AG20443 (cell line): ENCODE results near the gene ANO6.
A peak's percentile ranks its signal among the peaks of the same experiment; 100 is the strongest.
"Not testable (repeated sequence)": the region's sequence is repeated elsewhere in the genome, so short reads cannot be mapped to it uniquely, and the experiment has no call there.

Experiments used
- DNase-seq: peaks from one replicate; pipeline ENCODE4 v3.0.0; 2012; ENCODE audit warnings: low spot score, mixed read lengths

Gene ANO6

DNA sequence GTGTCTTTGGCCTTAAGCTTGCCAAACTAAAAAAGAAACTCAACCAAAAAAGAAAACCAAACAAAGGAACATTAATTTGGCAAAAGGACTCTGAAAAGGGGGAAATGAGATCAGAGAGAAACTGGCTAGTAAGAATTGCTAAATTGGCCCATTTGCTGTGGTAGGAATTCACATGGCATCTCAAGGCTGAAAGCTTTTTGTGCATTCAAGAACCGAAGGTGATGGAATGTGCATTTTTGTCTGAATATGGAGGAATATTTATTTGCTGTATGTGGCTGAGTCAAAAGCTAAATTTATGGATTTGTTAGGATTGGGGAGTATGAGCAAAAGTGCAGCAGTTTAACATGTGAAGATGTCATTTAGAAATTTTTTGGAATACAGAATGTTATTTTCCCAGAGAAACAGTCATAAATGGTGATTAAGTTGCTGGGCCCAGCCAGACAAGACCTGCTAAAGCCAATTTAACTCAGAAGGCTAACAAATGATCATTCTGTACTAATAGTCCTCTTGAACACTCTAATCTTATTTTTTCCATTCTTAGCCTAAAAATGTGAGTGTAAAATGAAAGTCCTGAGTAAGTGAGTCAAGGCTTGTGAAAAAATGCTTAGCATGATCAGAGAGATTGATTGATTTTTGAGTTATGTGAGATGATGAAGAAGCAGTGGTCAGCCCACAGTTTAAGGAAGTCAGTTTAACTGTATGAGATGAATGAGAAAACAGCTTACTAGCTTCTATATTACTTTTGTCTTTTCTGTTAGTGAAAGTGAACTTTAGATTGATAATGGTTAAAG, 94.1 kb downstream of the ANO6 start:
- DNase-seq, result peak; percentile 45

DNA sequence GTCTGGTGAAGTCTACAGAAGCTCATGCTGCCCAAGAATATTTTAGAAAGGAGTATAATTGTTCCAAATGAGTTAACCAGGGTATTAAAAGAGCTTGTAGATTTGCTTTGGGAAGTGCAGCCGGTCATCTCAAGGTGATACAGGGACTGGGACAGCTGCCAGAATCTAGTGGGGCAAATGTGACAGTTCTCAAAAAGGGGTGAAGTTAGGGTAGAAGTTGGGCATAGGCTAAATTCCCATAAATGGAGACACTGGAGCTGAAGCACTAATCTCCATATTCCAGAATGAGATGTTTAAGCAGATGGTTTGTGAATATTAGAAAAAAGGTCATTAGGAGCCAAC, 94.7 kb downstream of the ANO6 start:
- no peak for DNase-seq

DNA sequence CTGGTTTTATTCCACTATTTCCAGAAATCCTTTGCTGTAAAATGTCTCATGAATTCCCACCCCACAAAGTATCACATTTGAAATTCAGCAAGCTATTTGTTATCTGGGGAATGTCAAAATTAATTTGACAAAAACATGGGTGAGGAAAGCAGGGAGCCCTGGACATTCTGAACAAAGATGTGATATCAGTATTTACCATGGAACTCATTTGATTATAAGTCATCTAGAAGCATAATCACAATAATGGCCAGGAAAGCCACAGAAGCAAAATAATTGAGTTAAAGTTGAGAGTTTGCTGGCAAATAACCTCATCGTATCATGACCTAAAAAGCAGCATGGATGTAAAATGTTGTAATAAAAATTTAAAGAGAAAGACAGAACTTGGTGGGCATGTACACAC, 96.1 kb downstream of the ANO6 start:
- no peak for DNase-seq

DNA sequence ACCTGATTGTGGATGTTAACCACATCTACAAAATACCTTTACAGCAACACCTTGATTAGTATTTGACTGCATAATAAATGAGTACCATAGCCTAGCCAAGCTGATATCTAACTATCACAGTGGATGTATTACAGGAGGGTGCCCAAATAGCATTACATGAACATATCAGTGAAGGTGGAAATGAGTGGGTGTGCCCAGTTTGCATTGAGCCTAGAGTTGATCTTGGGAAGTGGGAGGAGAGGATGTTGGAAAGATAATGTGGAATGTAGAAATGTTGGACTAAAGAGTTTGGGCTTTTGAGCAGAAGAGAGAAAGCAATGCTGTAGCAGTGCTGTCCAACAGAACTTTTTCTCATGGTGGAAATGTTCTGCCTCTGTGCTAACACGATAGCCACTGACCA, 98.9 kb downstream of the ANO6 start:
- no peak for DNase-seq

DNA sequence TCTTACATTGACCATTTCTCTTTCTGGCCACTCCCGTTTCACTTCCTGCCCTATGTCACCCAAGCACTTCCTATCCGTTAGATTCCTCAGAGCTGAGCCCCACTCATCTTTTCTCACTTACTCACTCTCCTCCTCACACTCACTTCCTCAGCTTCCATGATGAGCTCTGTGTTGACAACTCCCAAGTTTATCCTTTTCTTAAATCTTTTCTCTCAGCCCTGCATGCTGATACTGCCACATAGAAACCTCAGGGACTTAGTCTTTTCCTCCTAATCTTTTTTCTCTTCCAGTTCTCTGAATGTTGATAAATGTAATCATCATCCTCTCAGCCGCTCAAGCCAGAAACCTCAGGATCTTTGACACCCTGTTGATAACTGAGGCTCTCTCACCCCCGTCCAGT, 99.6 kb downstream of the ANO6 start:
- no peak for DNase-seq

DNA sequence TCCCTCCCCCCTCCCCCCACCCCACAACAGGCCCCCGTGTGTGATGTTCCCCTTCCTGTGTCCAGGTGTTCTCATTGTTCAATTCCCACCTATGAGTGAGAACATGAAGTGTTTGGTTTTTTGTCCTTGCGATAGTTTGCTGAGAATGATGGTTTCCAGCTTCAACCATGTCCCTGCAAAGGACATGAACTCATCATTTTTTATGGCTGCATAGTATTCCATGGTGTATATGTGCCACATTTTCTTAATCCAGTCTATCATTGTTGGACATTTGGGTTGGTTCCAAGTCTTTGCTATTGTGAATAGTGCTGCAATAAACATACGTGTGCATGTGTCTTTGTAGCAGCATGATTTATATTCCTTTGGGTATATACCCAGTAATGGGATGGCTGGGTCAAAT, 101.4 kb downstream of the ANO6 start:
- DNase-seq, result not testable (repeated sequence)

- no peak for DNase-seq
Observed at GRCh38 chr12:45322810-45323209, 106.9 kb downstream of the ANO6 start.

DNA sequence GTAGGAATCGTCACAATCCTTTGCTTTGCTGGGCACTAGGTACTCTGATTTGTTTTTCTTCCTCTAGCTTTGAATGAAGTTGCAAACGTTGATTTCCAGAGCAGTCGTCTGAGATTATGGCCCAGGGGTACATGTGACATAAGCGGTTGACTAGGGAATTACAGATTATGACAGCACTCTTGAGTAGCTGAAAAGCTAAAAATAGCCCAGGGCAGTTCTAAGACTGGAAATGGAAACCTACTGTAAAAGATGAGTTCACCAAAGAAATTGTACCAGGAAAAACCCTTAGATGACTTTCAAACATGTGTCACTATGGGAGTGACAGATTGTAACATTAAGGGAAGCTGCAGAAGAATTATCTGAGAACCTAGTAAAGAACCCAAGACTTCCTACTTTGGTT, 108.5 kb downstream of the ANO6 start:
- no peak for DNase-seq

- DNase-seq, result no peak
Observed at GRCh38 chr12:45326358-45326975, 110.6 kb downstream of the ANO6 start.

DNA sequence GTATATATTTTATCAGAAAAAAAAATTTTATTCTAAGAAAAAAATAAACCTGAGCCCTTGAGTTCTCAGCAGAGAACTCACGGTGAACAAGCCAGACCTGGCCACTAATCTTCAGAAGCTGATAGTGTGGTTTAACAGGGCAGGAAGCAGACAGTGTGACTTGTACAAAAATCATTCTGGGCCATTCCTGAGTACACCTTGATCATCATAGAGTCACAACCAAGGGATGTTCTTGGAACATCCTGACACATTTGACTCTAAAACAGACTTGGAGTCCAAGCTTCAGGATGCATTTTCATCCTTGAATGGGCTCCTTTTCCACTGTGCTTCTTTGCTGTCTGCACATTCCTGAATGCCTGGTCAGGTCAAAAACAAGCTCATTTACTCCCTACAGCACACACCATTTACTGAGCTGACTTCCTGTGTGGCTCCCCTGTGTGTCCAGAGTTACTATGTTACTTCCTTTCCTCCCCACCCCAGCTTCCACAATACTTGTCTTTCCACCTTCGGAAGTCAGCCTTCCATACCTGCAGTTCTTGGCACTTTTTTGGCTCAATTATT, 112.0 kb downstream of the ANO6 start:
- no peak for DNase-seq

GRCh38 chr12:45329238-45329637, 113.3 kb downstream of the ANO6 start:
- DNase-seq, result no peak

- DNase-seq, result no peak
Observed at GRCh38 chr12:45329702-45330101, 113.8 kb downstream of the ANO6 start.

- DNase-seq, result no peak
Observed at GRCh38 chr12:45331552-45331951, 115.7 kb downstream of the ANO6 start.

GRCh38 chr12:45334396-45334795, 118.5 kb downstream of the ANO6 start:
- no peak for DNase-seq

DNA sequence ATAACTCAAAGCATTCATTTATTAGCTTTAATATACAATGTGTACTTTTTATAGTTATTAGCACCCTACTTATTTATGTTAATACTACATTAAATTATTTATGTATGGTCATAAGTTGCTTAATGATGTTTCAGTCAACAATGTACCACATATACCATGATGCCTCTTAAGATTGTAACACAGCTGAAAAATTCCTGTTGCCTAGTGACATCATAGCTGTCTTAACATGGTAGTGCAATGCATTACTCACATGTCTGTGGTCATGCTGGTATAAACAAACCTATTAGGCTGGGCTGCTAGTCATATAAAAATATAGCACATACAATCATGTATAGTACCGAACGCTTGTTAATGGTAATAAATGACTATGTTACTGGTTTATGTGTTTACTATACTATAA, 120.4 kb downstream of the ANO6 start:
- DNase-seq, result peak; percentile 20

DNA sequence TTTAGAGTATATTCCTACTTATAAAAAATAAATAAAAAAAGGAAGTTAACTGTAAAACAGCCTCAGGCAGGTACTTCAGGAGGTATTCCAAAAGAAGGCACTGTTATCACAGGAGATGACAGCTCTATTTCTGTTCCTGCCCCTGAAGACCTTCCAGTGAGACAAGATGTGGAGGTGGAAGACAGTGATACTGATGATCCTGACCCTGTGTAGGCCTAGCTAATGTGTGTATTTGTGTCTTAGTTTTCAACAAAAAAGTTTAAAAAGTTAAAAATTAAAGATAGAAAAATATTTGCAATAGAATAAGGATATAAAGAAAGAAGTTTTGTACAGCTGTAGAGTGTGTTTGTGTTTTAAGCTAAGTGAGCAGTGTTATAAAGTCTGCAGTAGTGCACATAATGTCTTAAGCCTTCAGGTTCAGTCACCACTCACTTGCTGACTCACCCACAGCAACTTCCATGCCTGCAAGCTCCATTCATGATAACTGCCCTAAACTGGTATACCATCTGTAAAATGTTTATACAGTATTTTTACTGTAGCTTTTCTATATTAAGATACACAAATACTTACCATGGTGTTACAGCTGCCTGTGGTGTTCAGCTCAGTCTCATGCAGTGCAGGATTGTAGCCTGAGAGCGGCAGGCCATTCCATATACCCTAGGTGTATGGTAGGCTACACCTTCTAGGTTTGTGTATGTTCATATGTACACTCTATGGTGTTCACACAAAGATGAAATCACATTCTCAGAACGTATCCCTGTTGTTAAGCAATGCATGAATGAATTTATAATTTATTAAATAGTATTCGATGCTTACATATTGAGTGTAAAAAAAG, 121.1 kb downstream of the ANO6 start:
- DNase-seq, result peak; percentile 38

- no peak for DNase-seq
Observed at GRCh38 chr12:45337835-45338234, 121.9 kb downstream of the ANO6 start.

DNA sequence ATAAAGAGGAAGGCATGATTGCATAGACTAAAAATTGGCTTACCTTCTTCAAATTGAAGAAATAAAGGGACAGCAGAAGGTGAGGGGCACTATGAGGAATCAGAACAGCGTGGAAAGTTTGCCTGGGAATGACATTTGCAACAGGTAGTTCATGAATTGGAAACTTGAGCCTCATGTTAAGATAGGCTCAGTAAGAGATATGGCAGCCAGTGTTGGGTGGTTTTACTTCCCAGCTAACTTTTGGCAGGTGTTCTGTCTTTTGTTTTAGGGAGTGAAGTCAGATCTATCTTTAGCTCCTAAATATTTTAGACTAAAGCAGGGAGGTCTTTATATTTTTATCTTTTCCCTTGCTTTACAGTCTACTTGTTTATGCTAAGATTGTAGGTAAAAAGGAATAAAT, 122.4 kb downstream of the ANO6 start:
- no peak for DNase-seq

GRCh38 chr12:45339035-45339434, 123.1 kb downstream of the ANO6 start:
- DNase-seq, result no peak

- DNase-seq, result no peak
Observed at GRCh38 chr12:45342171-45342570, 126.3 kb downstream of the ANO6 start.

DNA sequence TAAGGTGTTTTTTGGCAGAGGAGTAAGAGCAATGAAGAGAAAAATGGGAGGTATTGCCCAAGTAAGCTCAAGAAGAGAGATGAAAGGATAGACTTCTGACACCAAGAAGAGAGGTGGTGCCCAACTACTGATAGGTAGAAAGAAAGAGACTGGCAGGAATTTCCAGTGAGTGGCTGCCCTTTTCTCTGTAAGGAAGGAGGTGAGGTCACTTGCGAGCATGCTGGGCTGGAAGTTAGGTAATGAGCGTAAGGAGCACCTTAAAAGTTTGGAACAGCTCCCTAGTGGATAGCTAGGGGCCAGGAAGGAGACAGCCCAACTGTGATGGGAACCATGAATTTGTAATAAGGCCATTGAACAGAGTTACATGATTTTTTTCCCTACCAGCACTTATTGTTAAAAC, 127.0 kb downstream of the ANO6 start:
- no peak for DNase-seq

DNA sequence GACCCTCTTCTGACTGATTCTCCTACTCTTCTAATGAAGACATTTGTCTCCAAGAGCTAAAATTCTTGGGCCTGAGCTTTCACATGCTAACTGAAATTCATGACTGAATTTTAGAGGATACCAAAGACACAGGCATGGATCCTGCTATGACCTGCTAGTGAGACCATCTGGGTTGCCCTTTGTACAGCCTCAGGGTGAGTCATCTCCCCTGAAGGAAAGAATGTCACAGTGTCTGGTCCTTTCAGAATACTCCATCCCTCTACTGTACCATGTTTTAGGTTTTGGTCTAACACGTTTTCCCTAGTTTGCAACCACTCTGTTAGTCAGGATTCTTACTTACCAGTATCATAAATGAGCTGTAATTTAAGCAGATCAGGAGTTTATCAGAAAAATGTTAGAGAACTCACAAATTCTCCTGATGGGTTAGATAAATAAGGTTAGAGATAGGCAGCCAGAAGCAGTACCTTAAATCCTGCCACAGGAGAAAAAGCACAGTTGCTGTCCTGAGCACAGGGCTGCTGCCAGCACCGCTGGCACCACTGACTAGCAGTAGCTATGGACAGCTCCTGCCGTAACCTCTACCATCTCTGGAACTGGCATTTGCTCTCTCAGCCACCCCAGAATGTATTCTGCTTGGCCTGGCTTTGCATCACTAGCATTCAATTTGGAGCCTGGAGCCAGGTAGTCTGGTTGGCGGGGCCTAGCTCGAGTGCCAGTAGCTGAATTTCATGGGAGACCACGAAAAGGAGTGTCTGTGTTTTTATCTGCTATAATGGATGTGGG, 127.6 kb downstream of the ANO6 start:
- peak; percentile 70 for DNase-seq
